Uterus (tissue), 2 donors: ENCODE results near the gene NDUFA8.
"Not testable (repeated sequence)": the region's sequence is repeated elsewhere in the genome, so short reads cannot be mapped to it uniquely, and the experiment has no call there.

Source experiments
- CTCF ChIP-seq, 4 experiments: fragments of 200-600 bp in 2 of 4; fragments of 450-650 bp in 2 of 4; sonication (generic) in 2 of 4; IDR thresholded peaks; one replicate each; pipeline ENCODE4 v1.5.1; 2016 to 2019; ENCODE audit warnings: antibody characterized with exemption in 4 of 4, mild to moderate bottlenecking in 2 of 4, moderate library complexity in 1 of 4
- POLR2A ChIP-seq, 2 donors: fragments of 450-650 bp; IDR thresholded peaks; one replicate each; pipeline ENCODE4 v1.6.1; 2016; ENCODE audit warnings: antibody characterized with exemption in 2 of 2, mild to moderate bottlenecking in 1 of 2, moderate library complexity in 1 of 2

GRCh38 chr9:122117241-122117640 lies 42.3 kb downstream of the NDUFA8 start:
- TF ChIP-seq POLR2A, CTCF (IDR thresholded peaks at IDR 0.05): not testable (repeated sequence)
